NCI-H345 treated with DMSO at 0.1 percent for 48 hours (cell line): ENCODE data around the gene KCNJ5.

Experiments used
- DNase-seq: peaks from one replicate; lab custom pipeline; 2025; ENCODE audit not compliant: unreplicated experiment; lab: John Stamatoyannopoulos, UW

Gene KCNJ5

DNA sequence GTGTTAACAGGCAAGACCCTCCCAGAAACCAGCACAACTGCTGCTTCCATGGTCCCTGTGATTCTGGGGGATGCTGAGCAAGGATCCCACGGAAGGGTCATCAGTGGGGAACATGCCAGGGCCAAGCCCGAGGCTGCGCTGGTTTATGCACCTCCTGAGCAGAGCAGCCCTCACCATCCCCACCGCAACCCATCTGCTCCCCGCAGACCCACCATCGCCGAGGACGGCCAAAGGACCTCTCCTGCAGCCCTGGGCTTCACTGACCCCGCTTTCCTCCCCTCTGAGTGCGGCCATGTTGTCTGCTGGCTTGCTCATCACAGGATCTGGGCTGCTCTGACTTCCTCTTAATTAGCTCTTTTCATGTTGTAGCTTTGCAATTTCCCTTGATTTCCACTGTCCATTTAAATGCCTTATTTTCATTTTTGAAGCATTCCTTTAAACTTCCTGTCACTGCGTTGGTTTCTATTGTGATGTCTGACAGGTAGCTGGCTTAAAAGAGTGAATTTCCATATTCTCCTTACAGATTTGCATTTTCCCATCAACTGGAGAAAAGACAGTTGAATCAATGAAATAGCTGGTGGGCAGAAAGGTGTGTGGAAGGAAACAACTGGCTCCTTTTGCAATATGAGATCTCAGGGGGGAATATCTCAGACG, 36.7 kb downstream of the KCNJ5 start:
- DNase-seq = no peak

DNA sequence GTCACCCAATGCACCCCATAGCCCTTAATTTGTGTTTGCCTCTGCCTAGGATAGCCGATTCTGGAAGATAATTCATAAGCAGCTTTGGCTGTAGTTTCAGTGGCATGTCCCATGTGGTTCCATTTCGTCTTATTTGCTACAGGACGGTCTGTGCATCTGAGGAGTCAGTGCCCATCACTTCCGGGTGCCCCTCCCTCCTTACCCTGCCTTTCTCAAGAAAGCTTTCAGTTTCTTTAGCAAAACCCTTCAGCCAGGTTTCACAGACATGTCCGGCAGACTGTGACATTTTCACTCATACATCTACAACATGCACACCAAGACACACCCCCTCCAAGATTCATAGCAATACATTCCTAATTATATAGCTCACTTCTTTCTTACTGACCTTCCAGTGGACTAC, 37.2 kb downstream of the KCNJ5 start:
- no peak for DNase-seq

GRCh38 chr11:128929468-128929867, 38.3 kb downstream of the KCNJ5 start:
- no peak for DNase-seq

DNA sequence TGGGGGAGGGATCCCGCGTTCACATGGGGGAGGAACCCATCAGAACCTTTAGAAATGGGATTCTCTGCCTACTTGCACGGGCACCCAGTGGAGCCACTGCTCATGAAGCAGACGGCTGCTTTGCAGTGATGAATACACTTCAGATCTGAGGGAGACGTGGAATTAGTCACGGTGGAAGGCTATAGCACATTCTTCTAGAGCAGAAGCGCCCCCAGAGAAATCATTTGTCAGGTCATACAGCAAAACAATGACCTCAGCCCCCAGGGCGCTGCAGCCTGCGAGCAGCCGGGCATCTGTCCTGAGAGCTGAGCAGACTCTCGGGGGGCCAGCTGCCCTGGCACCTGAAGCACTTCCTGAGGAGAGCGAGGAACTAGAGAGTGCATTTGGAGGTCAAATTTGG, 38.8 kb downstream of the KCNJ5 start:
- no peak for DNase-seq

DNA sequence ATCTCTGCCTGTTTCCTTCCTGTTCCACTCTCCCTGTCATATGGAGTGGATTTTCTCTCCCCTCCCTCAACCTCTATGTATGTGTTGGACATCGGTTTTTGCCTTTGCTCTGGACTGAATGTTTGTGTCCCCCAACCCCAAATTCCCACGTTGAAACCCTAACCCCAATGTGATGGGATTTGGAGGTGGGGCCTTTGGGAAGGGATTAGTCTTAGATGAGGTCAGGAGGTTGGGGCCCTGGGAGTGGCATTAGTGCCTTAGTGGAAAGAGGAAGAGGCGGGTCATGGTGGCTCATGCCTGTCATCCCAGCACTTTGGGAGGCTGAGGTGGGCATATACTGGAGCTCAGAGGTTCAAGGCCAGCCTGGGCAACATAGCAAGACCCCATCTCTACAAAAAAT, 39.9 kb downstream of the KCNJ5 start:
- DNase-seq = no peak

- DNase-seq = no peak
Observed at GRCh38 chr11:128931668-128932067, 40.5 kb downstream of the KCNJ5 start.

DNA sequence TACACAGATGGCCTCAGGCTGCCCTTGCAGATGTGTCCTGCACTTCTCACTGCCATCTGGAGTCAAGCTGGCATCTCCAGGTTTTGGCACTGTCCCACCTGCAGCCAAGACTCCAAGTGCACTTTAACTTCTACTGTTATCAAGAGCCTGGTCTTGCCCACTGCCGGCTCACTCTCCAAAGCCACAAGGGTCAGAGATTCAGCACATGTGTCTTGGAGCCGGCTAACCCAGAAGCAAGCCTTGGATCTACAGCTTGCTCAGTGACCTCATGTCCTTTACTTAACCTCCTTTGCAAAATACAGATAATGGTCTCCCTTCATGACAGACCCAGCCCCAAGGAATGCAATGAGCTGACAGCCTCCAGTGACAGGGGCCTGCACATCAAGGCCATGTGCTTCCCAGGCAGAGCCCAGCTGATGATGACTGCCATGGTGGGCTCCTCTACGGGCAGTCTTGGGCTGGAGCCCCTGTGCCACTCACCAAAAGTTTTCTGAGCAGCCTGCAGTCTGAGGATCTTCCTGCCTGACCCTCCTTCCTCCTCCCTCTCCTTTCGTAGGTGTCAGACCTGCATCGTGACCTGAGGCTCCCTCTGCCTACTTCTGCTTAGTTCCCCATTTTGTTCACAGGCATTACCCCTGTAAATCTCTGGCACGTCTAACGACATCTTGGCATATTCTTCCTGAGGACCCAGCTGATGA, 42.5 kb downstream of the KCNJ5 start:
- DNase-seq = no peak

DNA sequence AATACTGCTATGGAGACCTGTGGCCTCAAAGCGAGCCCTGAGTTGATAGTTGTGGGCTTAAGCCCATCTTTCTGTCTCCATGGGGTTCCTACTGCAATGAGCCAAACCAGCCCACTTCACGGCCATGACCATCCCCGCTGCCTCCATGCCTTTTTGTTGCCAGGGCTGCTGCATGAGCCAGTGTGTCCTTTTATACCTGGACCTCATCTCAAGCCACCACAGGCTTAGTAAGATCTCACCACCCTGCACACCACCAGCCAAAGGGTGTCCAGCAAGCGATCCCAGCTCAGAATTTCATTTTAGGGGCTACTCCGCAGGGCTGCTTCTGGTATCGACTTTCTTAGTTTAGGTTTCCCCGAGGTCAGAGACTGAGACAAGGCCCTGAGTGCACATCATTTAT, 43.2 kb downstream of the KCNJ5 start:
- no peak for DNase-seq

GRCh38 chr11:128934926-128935325, 43.8 kb downstream of the KCNJ5 start:
- no peak for DNase-seq

DNA sequence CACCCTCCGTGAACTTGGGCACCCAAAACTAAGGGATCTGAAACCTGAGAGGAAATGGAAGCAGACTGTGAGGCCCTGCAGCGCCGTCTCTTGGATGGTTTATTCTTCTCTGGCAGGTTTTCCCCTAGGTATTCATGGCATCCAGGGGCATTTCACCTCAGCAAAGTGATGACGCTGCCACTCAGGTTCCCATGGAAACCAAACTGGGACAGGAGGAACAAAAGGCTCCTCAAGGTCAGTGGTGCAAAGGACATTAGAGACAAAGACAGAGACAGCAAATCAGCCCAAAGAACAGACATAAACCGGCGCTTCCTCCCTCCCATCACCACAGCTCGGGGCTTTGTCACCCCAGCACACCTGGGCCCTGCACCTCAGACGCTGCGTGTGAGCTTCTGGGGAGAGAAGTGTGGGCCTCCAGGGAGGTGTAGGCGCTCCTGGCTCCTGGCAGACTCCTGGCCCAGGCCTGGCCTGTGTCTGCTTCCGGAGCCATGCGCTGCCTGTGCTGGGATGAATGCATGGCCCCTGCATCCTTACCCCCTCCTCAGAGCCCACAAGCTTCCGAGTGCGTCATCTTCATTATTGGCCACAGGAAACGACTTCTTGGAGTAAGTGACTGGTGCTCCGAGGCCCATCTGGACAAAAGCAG, 45.6 kb downstream of the KCNJ5 start:
- DNase-seq = no peak

- DNase-seq = no peak
Observed at GRCh38 chr11:128937480-128937879, 46.3 kb downstream of the KCNJ5 start.

GRCh38 chr11:128938156-128938885, 47.2 kb downstream of the KCNJ5 start:
- DNase-seq = no peak

DNA sequence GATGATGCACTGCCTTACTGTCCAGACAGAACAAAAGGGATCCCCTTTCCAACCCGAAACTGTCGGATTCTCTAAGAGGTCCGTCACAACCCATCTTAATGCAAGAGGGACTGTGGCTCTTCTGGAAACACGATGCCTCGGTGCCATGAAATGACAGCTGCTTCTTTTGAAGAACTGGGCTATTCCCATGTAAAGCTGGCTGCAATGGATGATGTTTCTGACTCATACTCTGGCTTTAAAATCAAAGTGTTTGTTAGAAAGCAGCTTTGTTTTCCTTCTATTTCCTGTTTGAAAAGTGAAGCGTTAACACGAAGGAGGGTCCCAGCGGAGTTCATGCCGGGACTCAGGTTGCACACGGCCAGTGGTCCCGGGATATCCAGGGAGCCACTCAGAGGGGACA, 48.4 kb downstream of the KCNJ5 start:
- no peak for DNase-seq

DNA sequence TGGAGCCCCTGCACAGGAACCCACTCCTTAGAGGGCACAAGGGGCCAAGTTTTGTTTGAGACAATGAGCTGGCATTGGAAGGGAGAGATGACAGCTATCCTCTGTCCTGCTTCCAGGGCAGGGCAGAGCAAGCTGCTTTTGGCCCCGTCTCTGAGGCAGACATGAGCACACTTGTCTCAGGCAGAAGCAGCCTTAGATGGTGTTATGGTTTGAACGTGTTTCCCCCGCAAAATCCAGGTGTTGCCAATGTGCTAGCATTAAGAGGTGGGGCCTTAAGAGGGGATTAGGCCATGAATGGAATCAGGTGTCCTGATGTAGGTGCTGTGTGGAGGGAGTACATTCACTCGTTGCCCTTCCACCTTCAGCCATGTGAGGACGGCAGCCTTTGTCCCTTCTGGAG, 49.0 kb downstream of the KCNJ5 start:
- no peak for DNase-seq

- DNase-seq = no peak
Observed at GRCh38 chr11:128940603-128941002, 49.4 kb downstream of the KCNJ5 start.

GRCh38 chr11:128941110-128941509, 50.0 kb downstream of the KCNJ5 start:
- DNase-seq = no peak

GRCh38 chr11:128941573-128942271, 50.6 kb downstream of the KCNJ5 start:
- no peak for DNase-seq

DNA sequence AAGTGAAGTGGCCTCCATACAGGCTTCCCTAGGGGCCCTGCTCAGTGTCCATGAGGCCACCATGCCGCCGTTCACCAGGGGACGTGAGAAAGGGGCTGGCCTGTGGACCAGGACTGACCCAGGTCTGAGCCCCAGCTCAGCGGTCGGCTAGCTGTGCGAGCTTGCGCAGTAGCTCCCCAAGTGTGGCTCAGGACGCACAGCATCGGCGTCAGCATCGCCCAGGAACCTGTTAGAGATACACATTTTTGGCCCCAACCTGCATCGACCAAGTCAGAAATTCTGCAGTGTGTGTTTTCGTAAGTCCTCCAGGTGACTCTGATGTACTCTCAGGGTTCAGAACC, 51.1 kb downstream of the KCNJ5 start:
- no peak for DNase-seq

DNA sequence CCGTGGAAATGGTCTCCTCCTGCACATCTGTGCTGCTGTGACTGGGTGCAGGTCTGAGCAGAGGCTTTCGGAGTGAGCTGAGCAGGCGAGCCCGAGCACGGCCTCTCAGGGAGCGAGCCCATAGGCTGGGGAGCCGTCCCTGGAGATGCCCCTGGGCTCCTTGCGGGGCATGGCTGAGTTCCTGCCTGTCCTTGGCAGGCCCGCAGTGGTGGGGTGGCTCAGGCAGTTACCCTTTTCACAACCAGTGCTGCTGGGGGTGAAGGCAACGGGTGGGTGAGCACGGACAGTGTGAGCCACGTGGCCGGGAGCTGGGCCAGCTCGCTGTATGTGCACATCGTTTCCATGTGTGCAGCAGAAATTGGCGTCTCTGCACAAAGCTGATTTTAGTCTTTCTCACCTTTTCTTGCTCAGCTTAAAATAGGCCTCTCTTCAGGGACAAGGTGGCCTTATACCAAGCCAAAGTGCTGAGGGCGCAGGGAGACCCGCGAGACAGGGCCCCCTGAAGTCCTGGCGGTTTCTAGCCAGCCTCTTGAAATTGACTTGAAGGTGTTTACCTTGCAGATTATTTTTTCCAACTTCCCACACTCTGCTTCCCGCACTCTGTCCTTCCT, 51.8 kb downstream of the KCNJ5 start, which contains the start of gene TP53AIP1:
TP53AIP1 (minus strand) TSS at position 55 of the 611 bp plus-strand sequence. CDS start 5,053 bp downstream, outside the sequence.
- no peak for DNase-seq

DNA sequence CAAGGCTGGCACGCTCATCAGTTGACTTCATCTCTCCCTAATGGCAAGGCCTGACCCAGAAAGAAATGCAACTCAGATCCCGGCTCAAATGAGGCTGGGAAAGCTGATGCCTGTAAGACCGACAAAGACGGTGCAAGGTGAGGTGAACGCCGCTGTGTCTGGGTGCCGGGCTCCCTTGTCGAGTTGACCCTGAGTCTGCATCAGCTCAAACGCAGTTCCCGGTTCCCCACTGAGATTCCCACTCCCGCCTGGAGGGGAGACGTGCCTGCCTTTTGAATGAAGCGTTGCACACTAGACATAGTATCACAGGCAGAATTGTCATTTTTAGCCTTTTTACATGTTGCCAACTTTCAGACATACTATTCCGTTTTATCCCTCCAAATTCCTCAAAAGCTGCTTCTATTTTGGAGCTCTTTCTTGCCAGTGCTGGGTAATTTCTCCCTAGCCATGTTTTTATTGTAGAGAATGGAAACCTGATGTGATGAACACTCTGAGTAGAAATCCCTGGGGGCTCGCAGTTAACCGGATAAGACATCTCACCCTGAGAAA, 52.3 kb downstream of the KCNJ5 start:
- DNase-seq = no peak
